KMS-11 (cell line): ENCODE results near the gene UTS2.

Source experiments
- H2AFZ ChIP-seq: fragments of 200-600 bp; sonication (generic); 2 replicates; pipeline ENCODE4 v1.6.1; 2016; ENCODE audit warnings: antibody characterized with exemption, mixed run types, low read depth
- H3K27ac ChIP-seq: fragments of 200-600 bp; sonication (generic); 2 replicates; pipeline ENCODE4 v1.6.1; 2016; ENCODE audit warnings: mild to moderate bottlenecking, mixed run types
- H3K27me3 ChIP-seq: fragments of 200-600 bp; sonication (generic); 2 replicates; pipeline ENCODE4 v1.6.1; 2017; ENCODE audit warnings: mild to moderate bottlenecking, low read depth, mixed run types, moderate library complexity; ENCODE audit not compliant: insufficient read depth
- H3K36me3 ChIP-seq: fragments of 200-600 bp; sonication (generic); 2 replicates; pipeline ENCODE4 v1.6.1; 2017; ENCODE audit warnings: mild to moderate bottlenecking, mixed run types; ENCODE audit not compliant: insufficient read depth
- H3K4me1 ChIP-seq: fragments of 200-600 bp; sonication (generic); 2 replicates; pipeline ENCODE4 v1.6.1; 2016; ENCODE audit warnings: mild to moderate bottlenecking, low read depth, mixed run types; ENCODE audit not compliant: poor library complexity, severe bottlenecking
- H3K4me2 ChIP-seq: fragments of 200-600 bp; sonication (generic); 2 replicates; pipeline ENCODE4 v1.7.0; 2016; ENCODE audit warnings: mild to moderate bottlenecking, mixed run types
- H3K4me3 ChIP-seq: fragments of 200-600 bp; sonication (generic); IDR thresholded peaks from 2 replicates; pipeline ENCODE4 v1.6.1; 2017; ENCODE audit warnings: low read depth, low read length, mixed read lengths; ENCODE audit not compliant: insufficient read depth
- H3K79me2 ChIP-seq: fragments of 200-600 bp; sonication (generic); 2 replicates; pipeline ENCODE4 v1.6.1; 2016; ENCODE audit warnings: low read depth, mixed run types; ENCODE audit not compliant: insufficient read depth
- H3K9ac ChIP-seq: fragments of 200-600 bp; sonication (generic); 2 replicates; pipeline ENCODE4 v1.6.1; 2016; ENCODE audit warnings: mild to moderate bottlenecking, mixed run types
- H4K20me1 ChIP-seq: fragments of 200-600 bp; sonication (generic); 2 replicates; pipeline ENCODE4 v1.6.1; 2016; ENCODE audit warnings: mild to moderate bottlenecking, mixed run types; ENCODE audit not compliant: insufficient read depth
- TF ChIP-seq, protein P1 (sequence below): fragments of 200-600 bp; sonication (generic); conservative IDR thresholded peaks from 2 replicates; pipeline ENCODE4 v1.6.1; 2017; ENCODE audit warnings: low read depth, mild to moderate bottlenecking, antibody characterized with exemption, low read length, moderate library complexity, mixed read lengths

Gene UTS2

DNA sequence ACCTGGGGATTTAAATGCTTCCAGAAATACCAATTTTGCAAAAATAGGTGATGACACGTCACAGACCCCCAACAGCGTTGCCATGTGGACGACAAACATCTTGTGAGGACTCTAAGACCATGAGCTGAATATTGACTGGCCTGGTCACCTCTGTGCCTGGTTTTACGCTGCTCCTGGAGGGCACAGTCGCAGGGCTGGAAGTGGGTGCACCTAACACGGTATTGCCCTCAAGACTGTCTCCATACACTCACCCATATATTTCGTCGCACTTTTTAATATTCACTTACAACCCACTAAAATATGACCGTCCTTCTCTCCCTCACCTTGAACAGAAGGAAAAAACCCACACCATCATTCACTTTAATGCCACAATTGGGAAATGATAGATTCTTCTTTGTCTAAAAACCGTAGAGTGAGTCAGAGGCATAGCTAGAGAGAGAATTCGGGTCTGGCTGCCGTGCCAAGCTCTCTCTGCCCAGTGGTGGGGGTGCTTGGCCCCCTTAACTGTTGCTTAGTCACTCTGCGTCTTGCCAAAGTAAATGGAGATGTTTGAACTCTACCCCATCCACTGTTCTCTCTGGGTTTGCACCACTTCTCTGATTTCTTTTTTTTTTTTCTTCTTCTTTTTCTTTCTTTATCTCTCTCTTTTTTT is 40.8 kb upstream of the UTS2 start:
- H3K9ac ChIP-seq, result no peak overlapping the region
- H3K27ac ChIP-seq, result no peak overlapping the region
- H2AFZ ChIP-seq, result no peak overlapping the region
- H3K36me3 ChIP-seq, result no peaks in the 10 kb centered on the region
- H3K4me3 ChIP-seq, result no peak overlapping the region
- no peaks in the 10 kb centered on the region for H3K79me2 ChIP-seq
- no peak overlapping the region for H3K4me2 ChIP-seq
- TF ChIP-seq, protein P1, sequence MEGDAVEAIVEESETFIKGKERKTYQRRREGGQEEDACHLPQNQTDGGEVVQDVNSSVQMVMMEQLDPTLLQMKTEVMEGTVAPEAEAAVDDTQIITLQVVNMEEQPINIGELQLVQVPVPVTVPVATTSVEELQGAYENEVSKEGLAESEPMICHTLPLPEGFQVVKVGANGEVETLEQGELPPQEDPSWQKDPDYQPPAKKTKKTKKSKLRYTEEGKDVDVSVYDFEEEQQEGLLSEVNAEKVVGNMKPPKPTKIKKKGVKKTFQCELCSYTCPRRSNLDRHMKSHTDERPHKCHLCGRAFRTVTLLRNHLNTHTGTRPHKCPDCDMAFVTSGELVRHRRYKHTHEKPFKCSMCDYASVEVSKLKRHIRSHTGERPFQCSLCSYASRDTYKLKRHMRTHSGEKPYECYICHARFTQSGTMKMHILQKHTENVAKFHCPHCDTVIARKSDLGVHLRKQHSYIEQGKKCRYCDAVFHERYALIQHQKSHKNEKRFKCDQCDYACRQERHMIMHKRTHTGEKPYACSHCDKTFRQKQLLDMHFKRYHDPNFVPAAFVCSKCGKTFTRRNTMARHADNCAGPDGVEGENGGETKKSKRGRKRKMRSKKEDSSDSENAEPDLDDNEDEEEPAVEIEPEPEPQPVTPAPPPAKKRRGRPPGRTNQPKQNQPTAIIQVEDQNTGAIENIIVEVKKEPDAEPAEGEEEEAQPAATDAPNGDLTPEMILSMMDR, result no peak
- no peaks in the 10 kb centered on the region for H4K20me1 ChIP-seq
- no peaks in the 10 kb centered on the region for H3K27me3 ChIP-seq
- no peaks in the 10 kb centered on the region for H3K4me1 ChIP-seq

DNA sequence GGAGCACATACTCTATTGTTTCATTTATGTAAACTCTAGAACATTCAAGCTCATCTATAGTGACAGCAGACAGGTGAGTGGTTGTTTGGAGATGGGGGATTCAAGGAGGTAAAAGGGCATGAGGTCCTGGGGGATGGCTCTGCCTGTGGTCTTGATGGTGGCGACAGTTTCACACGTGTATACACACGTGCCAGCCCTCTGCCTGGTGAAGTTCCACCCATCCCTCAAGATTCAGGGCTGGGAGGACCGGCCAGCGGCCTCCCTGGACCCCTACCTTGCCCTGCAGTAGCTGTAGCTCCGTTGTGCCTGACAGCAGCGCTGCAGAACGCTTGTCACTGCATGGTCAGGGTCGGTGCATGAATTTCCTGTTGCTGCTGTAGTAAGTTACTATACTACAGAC is 38.9 kb upstream of the UTS2 start:
- Histone ChIP-seq H3K79me2 (no peaks in the 10 kb centered on the region), H3K4me2 (no peak overlapping the region), H3K4me1 (no peaks in the 10 kb centered on the region), H3K36me3 (no peaks in the 10 kb centered on the region), H3K4me3 (no peak overlapping the region), H3K27ac (no peak overlapping the region), H4K20me1 (no peaks in the 10 kb centered on the region), H3K9ac (no peak overlapping the region), H3K27me3 (no peaks in the 10 kb centered on the region), H2AFZ (no peak overlapping the region)
- TF ChIP-seq, protein P1, result no peak

DNA sequence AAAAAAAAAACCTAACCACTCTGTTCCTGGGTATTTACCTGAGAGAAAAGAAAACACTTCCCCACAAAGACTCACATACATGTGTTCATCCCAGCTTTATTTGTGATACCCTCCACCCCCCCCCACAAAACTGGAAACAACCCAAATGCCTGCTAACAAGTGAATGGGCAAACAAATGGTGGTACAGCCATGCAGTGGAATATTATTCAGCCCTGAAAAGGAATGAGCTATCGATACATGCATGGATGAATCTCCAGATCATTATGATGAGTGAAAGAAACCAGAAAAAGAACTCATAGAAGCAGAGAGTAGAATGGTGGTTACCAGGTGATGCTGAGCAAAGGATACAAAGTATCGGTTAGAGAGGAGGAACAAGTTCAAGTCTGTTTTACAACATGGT is 38.0 kb upstream of the UTS2 start:
- Histone ChIP-seq H3K4me1 (no peaks in the 10 kb centered on the region), H3K36me3 (no peaks in the 10 kb centered on the region), H2AFZ (no peak overlapping the region), H3K79me2 (no peaks in the 10 kb centered on the region), H3K27me3 (no peaks in the 10 kb centered on the region), H3K9ac (no peak overlapping the region), H3K4me2 (no peak overlapping the region), H3K4me3 (no peak overlapping the region), H4K20me1 (no peaks in the 10 kb centered on the region), H3K27ac (no peak overlapping the region)
- TF ChIP-seq, protein P1, result no peak

DNA sequence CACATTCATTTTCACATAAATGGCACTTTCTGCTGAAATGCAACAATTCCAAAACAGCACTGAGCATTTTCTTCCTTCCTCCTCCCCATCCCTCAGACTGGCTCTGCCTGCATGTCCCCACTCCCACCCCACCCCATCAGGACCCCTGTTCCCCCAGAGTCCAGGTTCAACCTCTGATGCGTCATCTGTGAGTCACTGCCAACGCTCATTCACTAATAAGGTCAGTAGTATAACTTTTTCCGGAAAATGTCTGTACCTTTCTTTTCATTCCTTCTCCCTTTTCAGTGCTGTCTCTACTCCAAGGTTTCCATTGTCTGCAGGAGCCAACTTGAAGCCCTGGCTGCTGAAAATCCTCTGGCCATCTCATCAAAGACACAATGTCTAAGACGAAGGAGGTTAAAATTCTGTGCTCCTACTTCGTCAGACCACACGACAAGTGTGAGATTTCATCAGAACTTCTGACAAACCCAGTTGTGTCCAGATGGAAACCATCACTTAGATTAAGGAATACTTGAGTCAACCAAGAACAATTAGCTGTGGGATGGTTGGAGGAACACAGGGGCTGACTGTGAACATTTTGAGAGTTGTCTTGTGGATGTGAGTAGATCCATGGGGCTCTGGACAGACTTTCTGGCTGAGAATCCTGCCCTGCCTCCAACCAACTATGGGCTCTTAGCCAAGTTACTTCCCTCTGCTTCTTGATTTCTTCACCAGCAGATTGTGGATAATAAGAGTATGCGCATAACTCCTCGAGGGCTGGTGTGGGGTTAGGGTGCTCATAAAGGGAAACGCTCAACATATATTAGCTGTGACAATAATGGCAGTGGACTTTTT is 35.6 kb upstream of the UTS2 start:
- Histone ChIP-seq H3K27me3 (no peaks in the 10 kb centered on the region), H3K27ac (no peak overlapping the region), H3K36me3 (no peaks in the 10 kb centered on the region), H2AFZ (no peak overlapping the region), H3K9ac (no peak overlapping the region), H3K4me1 (no peaks in the 10 kb centered on the region), H3K79me2 (no peaks in the 10 kb centered on the region), H3K4me3 (no peak overlapping the region), H4K20me1 (no peaks in the 10 kb centered on the region), H3K4me2 (no peak overlapping the region)
- TF ChIP-seq, protein P1, result no peak
